HG02763 (cell line): ENCODE measurements around the gene MMP11.

ENCODE experiments used
- ATAC-seq: cut with Tn5 transposase; IDR thresholded peaks from one replicate; pipeline ENCODE4 v1.9.1; 2021; ENCODE audit warnings: mild to moderate bottlenecking, moderate library complexity; ENCODE audit not compliant: unreplicated experiment

MMP11 gene

GRCh38 chr22:23827351-23827995, 54.8 kb downstream of the MMP11 start:
- ATAC-seq: no peak

- no peak for ATAC-seq
Measured at GRCh38 chr22:23828800-23829680, 56.4 kb downstream of the MMP11 start.

- no peak for ATAC-seq
Measured at GRCh38 chr22:23829845-23830372, 57.3 kb downstream of the MMP11 start.

- no peak for ATAC-seq
Measured at GRCh38 chr22:23831261-23831660, 58.6 kb downstream of the MMP11 start.

GRCh38 chr22:23831781-23832180, 59.1 kb downstream of the MMP11 start:
- no peak for ATAC-seq

GRCh38 chr22:23832226-23833016, 59.8 kb downstream of the MMP11 start:
- ATAC-seq: no peak

- ATAC-seq: no peak
Measured at GRCh38 chr22:23833017-23833751, 60.5 kb downstream of the MMP11 start.
